HepG2 (cell line): ENCODE measurements around the gene MAPK10. TPM values are rescaled to one million over a fixed set of nuclear protein-coding genes. Genes with fewer than 3 reads are reported as not detected.
A peak's percentile ranks its signal among the peaks of the same experiment; 100 is the strongest.

Source experiments
- ATAC-seq: fragments of 200-7000 bp; cut with Tn5 transposase; 3 replicates; pipeline ENCODE4 v1.9.1; 2020; ENCODE audit warnings: mild to moderate bottlenecking, moderate library complexity
- BruUV-seq: library from RNA; stranded (reverse); fragments of 400-500 nt; replicated peaks from 2 replicates; lab custom pipeline; 2021; lab: Mats Ljungman, UMichigan
- CTCF ChIA-PET: fragments of 300-600 bp; formaldehyde crosslinking; extraction: SDS; loops from one replicate; lab custom pipeline; 2021; ENCODE audit warnings: low total read pairs, inconsistent platforms, low intra/inter-chr PET ratio; lab: Yijun Ruan, JAX
- POLR2A ChIA-PET: fragments of 350-600 bp; sonication (Branson Sonifier 250); formaldehyde crosslinking; loops from one replicate; lab custom pipeline; 2020; ENCODE audit warnings: antibody characterized with exemption, inconsistent platforms; lab: Yijun Ruan, JAX
- DNase-seq: peaks from one replicate; pipeline ENCODE4 v3.0.0-alpha.2; 2015; ENCODE audit warnings: low spot score
- FAIRE-seq: peaks from 3 replicates; lab custom pipeline; 2011; peaks lifted over from hg19 to GRCh38; lab: Jason Lieb, UNC
- H2AFZ ChIP-seq: one replicate; pipeline ENCODE4 v1.6.1; 2011; ENCODE audit warnings: low read length, inconsistent platforms
- H3K27ac ChIP-seq: fragments of 300-600 bp; 3 replicates; pipeline ENCODE4 v1.8.0; 2011; ENCODE audit warnings: mixed run types, mild to moderate bottlenecking, mixed read lengths, low read length, inconsistent platforms; ENCODE audit not compliant: insufficient read depth; ENCODE audit errors: extremely low read length
- H3K27me3 ChIP-seq, 2 experiments: fragments of 200-600 bp in 1 of 2; 2 replicates in 1 of 2; 3 replicates in 1 of 2; pipeline versions ENCODE4 v1.6.0 to v1.8.0; 2011; ENCODE audit warnings: low read length in 2 of 2, mild to moderate bottlenecking in 2 of 2, moderate library complexity in 2 of 2, inconsistent platforms in 1 of 2; ENCODE audit not compliant: insufficient read depth in 2 of 2, control insufficient read depth in 1 of 2
- H3K36me3 ChIP-seq, 2 experiments: fragments of 200-600 bp in 1 of 2; replicated peaks in 1 of 2; 2 replicates in 1 of 2; 3 replicates in 1 of 2; pipeline versions ENCODE4 v1.5.1 to v1.8.0; 2011; ENCODE audit warnings: low read length in 2 of 2, inconsistent platforms in 1 of 2; ENCODE audit not compliant: insufficient read depth in 2 of 2, control insufficient read depth in 1 of 2
- H3K4me1 ChIP-seq: 2 replicates; pipeline ENCODE4 v1.5.1; 2012; ENCODE audit warnings: low read length, inconsistent platforms; ENCODE audit not compliant: insufficient read depth
- H3K4me2 ChIP-seq: 2 replicates; pipeline ENCODE4 v1.6.0; 2011; ENCODE audit warnings: low read depth, low read length, inconsistent platforms
- H3K4me3 ChIP-seq, 3 experiments: fragments of 200-600 bp in 1 of 3; sonication (generic), shearing (Covaris generic) in 1 of 3; replicated peaks in 1 of 3; 2 replicates each; pipeline ENCODE4 v1.5.1; 2011 to 2016; ENCODE audit warnings: low read length in 3 of 3, inconsistent platforms in 2 of 3, low read depth in 2 of 3, mild to moderate bottlenecking in 2 of 3, control low read depth in 1 of 3, mixed read lengths in 1 of 3; ENCODE audit not compliant: insufficient read depth in 1 of 3
- H3K79me2 ChIP-seq: one replicate; pipeline ENCODE4 v1.6.1; 2011; ENCODE audit warnings: low read length, inconsistent platforms; ENCODE audit not compliant: insufficient read depth
- H3K9ac ChIP-seq: 2 replicates; pipeline ENCODE4 v1.6.0; 2011; ENCODE audit warnings: mild to moderate bottlenecking, low read depth, low read length, inconsistent platforms; ENCODE audit not compliant: insufficient read depth
- H3K9me3 ChIP-seq: 2 replicates; pipeline ENCODE4 v1.5.1; 2012; ENCODE audit warnings: mild to moderate bottlenecking, low read length
- H4K20me1 ChIP-seq: 2 replicates; pipeline ENCODE4 v1.6.0; 2011; ENCODE audit warnings: inconsistent platforms, mild to moderate bottlenecking, low read length, moderate library complexity; ENCODE audit not compliant: insufficient read depth
- AFF4 ChIP-seq: sonication (generic); formaldehyde crosslinking; IDR thresholded peaks from 2 replicates; pipeline ENCODE4 v1.4.0; 2020; ENCODE audit warnings: missing genetic modification reagents
- ATF7 ChIP-seq, 2 experiments: fragments of 450-650 bp in 1 of 2; sonication (generic) in 1 of 2; formaldehyde crosslinking in 1 of 2; IDR thresholded peaks; 2 replicates each; pipeline versions ENCODE4 v1.4.0 to v1.6.1; 2016 to 2020; ENCODE audit warnings: antibody characterized with exemption in 1 of 2, mild to moderate bottlenecking in 1 of 2, missing genetic modification reagents in 1 of 2
- CREB1 ChIP-seq, 2 experiments: fragments of 450-650 bp in 1 of 2; IDR thresholded peaks; 2 replicates each; pipeline ENCODE4 v1.6.1; 2016 to 2017; ENCODE audit warnings: control low read depth in 1 of 2, mild to moderate bottlenecking in 1 of 2, missing compliant biosample characterization in 1 of 2, missing genetic modification characterization in 1 of 2
- GZF1 ChIP-seq: sonication (generic); formaldehyde crosslinking; IDR thresholded peaks from 2 replicates; pipeline ENCODE4 v1.5.1; 2020; ENCODE audit warnings: mild to moderate bottlenecking, missing genetic modification reagents
- NPAS2 ChIP-seq: sonication (generic); formaldehyde crosslinking; IDR thresholded peaks from 2 replicates; pipeline ENCODE4 v1.8.0; 2022; ENCODE audit warnings: mild to moderate bottlenecking, missing genetic modification reagents, borderline replicate concordance
- ZNF713 ChIP-seq: sonication (generic); formaldehyde crosslinking; IDR thresholded peaks from 2 replicates; pipeline ENCODE4 v1.4.0; 2020; ENCODE audit warnings: mild to moderate bottlenecking, missing genetic modification reagents
- WGBS: methylation state at CpG from one replicate; pipeline ENCODE4 v1.1.6; 2017; ENCODE audit warnings: low lambda C conversion rate; 5-methylcytosine and 5-hydroxymethylcytosine counted together
- in situ Hi-C: cut with HindIII; loops from 2 replicates; pipeline ENCODE4 v1.10.0; 2017; ENCODE audit warnings: low pct_unique_long_range_greater_than_20kb; ENCODE audit not compliant: extremely low pct_ligation_motif_present
- intact Hi-C: fragments of 100-400 bp; cut with micrococcal nuclease; formaldehyde crosslinking; loops from one replicate; pipeline ENCODE4 v1.10.0; 2022; ENCODE audit not compliant: unreplicated experiment
- polyA plus RNA-seq, 8 experiments: library from polyadenylated mRNA; depleted of rRNA in 3 of 8; stranded (reverse) in 7 of 8; unstranded in 1 of 8; fragments of >200 nt; fragmentation: Illumina TruSeq in 4 of 8; extraction: Trizol in 4 of 8; gene quantifications; 2 replicates each; pipeline versions ENCODE4 v1.2.1 to v1.2.3, GENCODE V29; 2011 to 2016; ENCODE audit warnings: low read depth in 4 of 8, missing spikeins in 1 of 8, mixed read lengths in 1 of 8; ENCODE audit not compliant: insufficient read depth in 1 of 8
- total RNA-seq, 5 experiments: library from RNA; depleted of rRNA; stranded (reverse); fragments of >200 nt; fragmentation: Illumina TruSeq; extraction: Trizol; gene quantifications; 2 replicates each; pipeline ENCODE4 v1.2.3, GENCODE V29; 2016; ENCODE audit warnings: low read depth in 1 of 5

The MAPK10 gene
- total and polyA plus RNA-seq, 2 of the 13 experiments (the other 11 are each of a cell fraction or from before 2014, with no cell fraction given): not detected

- H3K79me2 ChIP-seq: no peaks in the 10 kb centered on the region
- H3K27ac ChIP-seq: no peak overlapping the region
- no peak overlapping the region for H2AFZ ChIP-seq
- TF ChIP-seq GZF1 (CRISPR knock-in tag): no peak
- TF ChIP-seq ATF7 (IDR thresholded peaks at IDR 0.05): peak; percentile 90
- TF ChIP-seq ATF7 (CRISPR knock-in tag; IDR thresholded peaks at IDR 0.05): no peak
- no peak for TF ChIP-seq NPAS2 (CRISPR knock-in tag)
- peak; percentile 66 for TF ChIP-seq CREB1 (IDR thresholded peaks at IDR 0.05)
- no peak for TF ChIP-seq CREB1 (CRISPR knock-in tag; IDR thresholded peaks at IDR 0.05)
- no peak for TF ChIP-seq AFF4 (CRISPR knock-in tag)
- no peak for TF ChIP-seq ZNF713
- ChIA-PET POLR2A (no interaction called here), CTCF (no interaction called here)
- H3K9ac ChIP-seq: no peak overlapping the region
- intact Hi-C loops: no loop called here
- DNase-seq: no peak
- H3K4me3 ChIP-seq: no peak overlapping the region
- H3K36me3 ChIP-seq: no peaks in the 10 kb centered on the region
- no peaks in the 10 kb centered on the region; a peak in 1 of 5 replicates for H3K27me3 ChIP-seq
- FAIRE-seq: no peak
- H4K20me1 ChIP-seq: no peaks in the 10 kb centered on the region
- no peaks in the 10 kb centered on the region for H3K4me1 ChIP-seq
- no peak for ATAC-seq
- WGBS: 0% methylated on average over 1 of the region's 1 CpG
- no TSS peak for BruUV-seq
- no peak overlapping the region for H3K4me2 ChIP-seq
- H3K9me3 ChIP-seq: no peaks in the 10 kb centered on the region
- in situ Hi-C loops: no loop called here
Measured at GRCh38 chr4:86366920-86367319, 7.1 kb upstream of the MAPK10 start.
